Measurements from ENCODE around the gene PEX26.
"Not testable (repeated sequence)": the region's sequence is repeated elsewhere in the genome, so short reads cannot be mapped to it uniquely, and the experiment has no call there.

Gene PEX26

GRCh38 chr22:18077639-18078328 is at the start of gene PEX26:
PEX26 (plus strand) TSS chr22:18077990; CDS start chr22:18078377, 387 bp downstream.
- peak; percentile 94 for DNase-seq (ENCODE audit: low spot score)

- DNase-seq (ENCODE audit: low spot score): no peak
Observed at GRCh38 chr22:18028817-18029527, 48.8 kb upstream of the PEX26 start.

- no peak for DNase-seq (ENCODE audit: low spot score)
Observed at GRCh38 chr22:18029686-18030267, 48.0 kb upstream of the PEX26 start.

DNA sequence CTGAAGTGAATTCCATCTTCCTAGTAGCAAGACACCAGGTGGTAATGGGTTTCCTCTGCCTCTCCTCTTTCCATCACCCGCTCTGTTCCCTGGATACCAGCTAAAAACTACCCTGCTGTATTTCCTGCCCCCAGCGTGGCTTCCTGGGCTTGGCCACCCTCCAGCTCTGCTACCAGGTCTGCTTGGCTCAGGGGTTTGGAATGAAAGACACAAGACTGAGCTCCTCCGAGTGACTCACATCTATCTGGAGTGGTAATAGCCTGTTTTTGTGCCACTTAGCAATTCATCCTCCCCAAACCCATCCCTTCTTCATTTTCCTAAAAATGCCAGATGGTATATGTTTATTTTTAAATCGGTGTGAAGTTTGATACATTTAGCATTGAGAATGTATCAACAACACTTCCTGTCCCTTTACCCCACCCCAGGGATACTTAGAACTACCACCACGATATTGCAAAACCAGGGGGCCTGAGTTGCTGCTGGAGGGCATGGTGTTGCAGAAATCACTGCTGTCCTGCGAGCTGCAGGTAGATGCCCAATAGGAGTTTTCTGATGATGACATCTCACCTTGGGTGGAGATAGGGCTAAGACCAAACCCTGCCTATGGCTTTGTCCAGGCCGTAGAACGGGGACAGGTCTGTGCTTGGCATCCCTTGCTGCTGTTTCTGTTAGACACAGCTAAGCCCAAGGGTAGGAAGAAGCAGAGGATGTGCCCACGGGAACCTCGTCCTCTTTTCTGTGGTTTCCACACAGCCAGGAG is 45.9 kb upstream of the PEX26 start:
- no peak for DNase-seq (ENCODE audit: low spot score)

GRCh38 chr22:18032455-18033101 is 45.2 kb upstream of the PEX26 start:
- DNase-seq (ENCODE audit: low spot score): no peak

- no peak for DNase-seq (ENCODE audit: low spot score)
Observed at GRCh38 chr22:18033204-18033998, 44.4 kb upstream of the PEX26 start.

DNA sequence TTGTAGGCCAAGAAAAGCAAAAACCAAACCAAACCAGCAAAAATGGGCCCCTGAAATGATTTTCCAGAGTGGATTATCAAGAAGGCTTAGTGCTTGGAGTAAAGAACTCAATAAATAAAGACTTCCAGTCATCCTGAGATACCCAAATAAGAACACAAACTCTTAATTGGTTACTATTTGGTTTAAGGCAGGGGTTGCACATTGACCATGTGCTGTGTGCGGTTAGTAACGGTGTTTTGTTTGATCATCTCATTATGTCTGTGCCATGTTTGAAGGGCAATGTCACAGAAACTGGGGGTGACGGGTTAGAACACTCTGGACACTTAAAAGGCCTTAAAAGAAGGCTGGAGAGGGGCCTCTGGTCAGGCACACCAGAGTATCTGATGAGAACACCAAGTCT is 43.7 kb upstream of the PEX26 start:
- no peak for DNase-seq (ENCODE audit: low spot score)

DNA sequence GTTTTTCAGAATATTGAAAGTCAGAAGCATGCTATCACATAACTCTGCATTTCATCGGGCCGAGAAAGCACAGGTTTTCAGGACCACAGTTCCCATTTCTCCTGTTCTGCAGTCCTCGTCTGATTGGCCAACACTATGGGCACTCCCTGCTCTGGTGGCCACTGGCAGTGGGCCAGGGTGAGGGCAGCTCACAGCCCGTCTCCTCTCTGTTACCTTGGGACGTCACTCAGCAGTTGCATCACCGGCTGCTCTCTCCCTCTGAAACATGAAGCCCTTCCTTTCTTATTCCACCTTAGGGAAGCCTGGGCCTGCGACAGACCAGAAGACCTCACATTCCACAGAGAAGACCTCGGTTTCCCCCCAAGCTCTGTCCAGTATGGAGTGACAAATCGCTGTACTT is 42.0 kb upstream of the PEX26 start:
- DNase-seq (ENCODE audit: low spot score): peak; percentile 77

- DNase-seq (ENCODE audit: low spot score): not testable (repeated sequence)
Observed at GRCh38 chr22:18040898-18041297, 36.9 kb upstream of the PEX26 start.

DNA sequence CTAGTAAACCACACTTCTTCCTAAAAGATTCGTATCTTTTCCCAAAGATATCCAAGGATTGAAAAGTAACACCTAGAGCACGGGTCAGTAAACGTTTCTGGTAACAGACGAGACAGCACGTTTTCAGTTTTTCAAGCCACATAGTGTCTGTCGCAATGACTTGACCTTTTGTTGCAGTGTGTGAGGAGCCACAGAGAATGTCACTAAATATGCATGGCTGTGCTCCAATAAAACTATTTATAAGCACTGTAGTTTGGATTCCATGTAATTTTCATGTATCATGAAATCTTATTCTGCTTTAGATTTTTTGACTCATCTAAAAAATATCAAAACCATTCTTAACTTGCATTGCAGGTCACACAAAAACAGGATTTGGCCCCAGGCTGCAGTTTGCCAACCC is 35.1 kb upstream of the PEX26 start:
- DNase-seq (ENCODE audit: low spot score): no peak

DNA sequence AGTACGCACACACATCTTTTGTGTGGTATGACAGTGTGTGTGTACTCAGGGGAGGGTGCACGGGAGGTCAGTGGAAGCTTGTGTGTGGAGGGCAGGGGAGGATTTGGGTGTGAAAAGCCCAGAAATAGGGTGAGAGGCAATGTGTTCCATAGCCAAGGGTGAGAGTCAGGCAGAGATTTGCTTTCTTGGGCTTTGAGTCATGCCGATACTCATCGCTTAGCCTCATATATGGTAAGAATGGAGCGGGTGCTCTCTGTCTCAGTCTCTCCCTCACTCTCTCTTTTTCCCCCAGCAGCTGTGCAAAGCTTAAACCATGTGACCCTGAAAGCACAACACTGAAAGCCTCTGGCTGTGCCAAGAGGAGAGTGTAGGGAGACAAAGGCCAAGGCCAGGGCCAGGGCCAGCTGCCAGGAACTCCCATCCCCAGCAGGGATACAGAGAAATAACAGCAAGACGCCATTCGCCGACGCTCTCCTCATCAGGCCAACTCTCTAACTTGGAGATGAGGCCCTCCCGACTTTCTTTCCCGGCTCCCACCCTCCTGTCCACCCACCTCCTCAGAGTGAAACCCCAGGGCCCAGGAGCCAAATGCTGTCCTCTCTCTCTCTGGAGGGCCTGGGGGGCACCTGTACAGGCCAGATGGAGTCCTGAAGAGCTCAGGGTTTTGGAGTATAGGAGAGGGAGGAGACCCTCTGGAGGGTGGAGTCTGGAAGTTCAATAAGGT is 33.1 kb upstream of the PEX26 start:
- no peak for DNase-seq (ENCODE audit: low spot score)

- DNase-seq (ENCODE audit: low spot score): no peak
Observed at GRCh38 chr22:18045794-18046193, 32.0 kb upstream of the PEX26 start.

DNA sequence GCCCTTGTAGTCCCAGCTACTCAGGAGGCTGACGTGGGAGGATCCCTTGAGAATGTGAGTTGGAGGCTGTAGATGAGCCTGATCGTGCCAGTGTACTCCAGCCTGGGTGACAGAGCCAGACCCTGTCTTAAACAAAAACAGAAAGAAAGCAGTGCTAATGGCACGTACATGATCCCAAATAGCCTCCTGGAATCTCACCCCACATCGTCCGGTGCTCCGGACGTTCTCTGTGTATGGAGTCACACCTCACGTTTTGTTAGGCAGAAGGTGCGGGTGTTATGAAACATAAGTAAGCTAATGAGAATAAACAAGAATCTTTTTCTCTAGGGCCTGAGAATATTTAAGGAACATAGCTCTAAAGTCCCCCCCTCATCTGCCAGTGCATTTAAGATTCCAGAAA is 29.7 kb upstream of the PEX26 start:
- DNase-seq (ENCODE audit: low spot score): no peak

DNA sequence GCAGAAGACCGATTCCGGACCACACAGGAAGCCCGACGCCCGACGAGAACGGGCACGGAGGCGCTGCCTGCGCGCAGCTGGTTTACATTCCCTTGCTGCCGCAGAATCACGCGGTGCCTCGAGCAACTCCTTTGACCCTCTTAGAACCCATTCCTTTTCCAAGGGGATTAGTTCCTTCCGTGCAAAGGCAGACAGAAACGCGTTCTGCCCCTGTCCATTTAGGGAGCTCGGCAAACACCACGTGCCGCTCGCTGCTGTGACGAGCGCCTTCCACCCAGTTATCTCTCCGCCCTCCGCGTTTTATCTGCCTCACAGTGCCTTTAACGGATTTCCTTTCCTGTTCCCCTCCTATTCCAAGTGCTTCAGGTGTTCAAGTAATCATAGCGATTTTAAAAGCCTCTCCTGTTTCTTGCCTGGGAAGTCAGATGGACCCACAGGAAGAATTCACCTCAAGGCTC is 29.3 kb upstream of the PEX26 start:
- no peak for DNase-seq (ENCODE audit: low spot score)

GRCh38 chr22:18050065-18050464 is 27.7 kb upstream of the PEX26 start:
- DNase-seq (ENCODE audit: low spot score): no peak

GRCh38 chr22:18051113-18051512 is 26.7 kb upstream of the PEX26 start:
- DNase-seq (ENCODE audit: low spot score): not testable (repeated sequence)

DNA sequence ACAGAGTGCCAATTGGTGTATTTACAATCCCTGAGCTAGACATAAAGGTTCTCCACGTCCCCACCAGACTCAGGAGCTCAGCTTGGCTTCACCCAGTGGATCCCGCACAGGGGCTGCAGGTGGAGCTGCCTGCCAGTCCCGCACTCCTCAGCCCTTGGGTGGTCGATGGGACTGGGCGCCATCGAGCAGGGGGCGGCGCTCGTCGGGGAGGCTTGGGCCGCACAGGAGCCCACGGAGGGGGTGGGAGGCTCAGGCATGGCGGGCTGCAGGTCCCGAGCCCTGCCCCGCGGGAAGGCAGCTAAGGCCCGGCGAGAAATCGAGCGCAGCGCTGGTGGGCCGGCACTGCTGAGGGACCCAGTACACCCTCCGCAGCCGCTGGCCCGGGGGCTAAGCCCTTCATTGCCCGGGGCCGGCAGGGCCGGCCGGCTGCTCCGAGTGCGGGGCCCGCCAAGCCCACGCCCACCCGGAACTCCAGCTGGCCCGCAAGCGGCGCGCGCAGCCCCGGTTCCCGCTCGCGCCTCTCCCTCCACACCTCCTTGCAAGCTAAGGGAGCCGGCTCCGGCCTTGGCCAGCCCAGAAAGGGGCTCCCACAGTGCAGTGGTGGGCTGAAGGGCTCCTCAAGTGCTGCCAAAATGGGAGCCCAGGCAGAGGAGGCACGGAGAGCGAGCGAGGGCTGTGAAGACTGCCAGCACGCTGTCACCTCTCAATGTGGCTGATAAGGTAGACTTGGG is 24.4 kb upstream of the PEX26 start:
- DNase-seq (ENCODE audit: low spot score): not testable (repeated sequence)

DNA sequence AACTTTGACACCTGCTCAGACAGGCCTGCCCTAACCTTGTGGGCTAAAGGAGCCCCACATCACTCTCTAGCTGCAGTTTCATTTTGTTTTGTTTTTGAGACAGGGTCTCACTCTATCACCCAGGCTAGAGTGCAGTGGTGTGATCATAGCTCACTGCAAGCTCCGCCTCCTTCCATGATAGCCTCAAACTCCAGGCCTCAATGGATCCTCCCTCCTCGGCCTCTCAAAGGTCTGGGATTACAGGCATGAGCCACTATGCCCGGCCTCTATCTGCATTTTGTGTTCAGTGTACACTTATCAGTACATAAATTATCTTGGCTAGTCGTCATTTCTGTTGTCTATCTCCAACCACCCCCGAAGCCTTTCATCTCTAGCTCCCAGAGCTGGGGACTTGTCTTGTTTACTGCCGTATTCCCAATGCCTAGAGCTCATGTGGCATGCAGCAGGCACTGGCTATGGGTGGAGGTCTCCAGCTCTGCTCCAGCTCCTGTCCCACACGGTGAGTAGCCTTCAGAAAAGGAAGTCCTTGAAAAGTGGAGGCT is 22.1 kb upstream of the PEX26 start:
- DNase-seq (ENCODE audit: low spot score): no peak

- DNase-seq (ENCODE audit: low spot score): peak; percentile 43
Observed at GRCh38 chr22:18056161-18056666, 21.6 kb upstream of the PEX26 start.
